Pancreas (tissue), 10 donors: ENCODE results near the gene ACTG1. TPM values are rescaled to one million over a fixed set of nuclear protein-coding genes. Genes with fewer than 3 reads are reported as not detected.
A peak's percentile ranks its signal among the peaks of the same experiment; 100 is the strongest.

ENCODE experiments used
- ATAC-seq, 4 donors: fragments of 200-7000 bp; cut with Tn5 transposase; one replicate each; pipeline versions ENCODE4 v1.8.0 to v1.9.1; 2020; ENCODE audit warnings: mild to moderate bottlenecking in 4 of 4, moderate library complexity in 4 of 4
- DNase-seq, 6 donors: peaks; one replicate each; pipeline ENCODE4 v3.0.0-alpha.2; 2020
- FAIRE-seq: peaks from 2 replicates; lab custom pipeline; 2012; peaks lifted over from hg19 to GRCh38; lab: Jason Lieb, UNC
- H3K27ac ChIP-seq, 4 donors: fragments of 200-600 bp; sonication (generic); 1 replicate in 3 of 4; 2 replicates in 1 of 4; pipeline versions ENCODE4 v1.5.0 to v1.8.0; 2020
- H3K27me3 ChIP-seq, 4 donors: fragments of 200-600 bp; one replicate each; pipeline ENCODE4 v1.8.0; 2021
- H3K36me3 ChIP-seq, 3 donors: fragments of 200-600 bp; sonication (generic) in 1 of 3; one replicate each; pipeline versions ENCODE4 v1.5.0 to v1.8.0; 2020 to 2021
- H3K4me1 ChIP-seq, 3 donors: fragments of 200-600 bp; one replicate each; pipeline ENCODE4 v1.8.0; 2021
- H3K4me3 ChIP-seq, 4 donors: fragments of 200-600 bp; sonication (generic) in 2 of 4; one replicate each; pipeline versions ENCODE4 v1.5.0 to v1.8.0; 2020 to 2021
- H3K9me3 ChIP-seq, 4 donors: fragments of 200-600 bp; one replicate each; pipeline ENCODE4 v1.8.0; 2021
- CTCF ChIP-seq, 4 donors: fragments of 200-600 bp; sonication (generic) in 3 of 4; IDR thresholded peaks; one replicate each; pipeline versions ENCODE4 v1.5.0 to v1.8.0; 2021; ENCODE audit warnings: antibody characterized with exemption in 4 of 4
- WGBS, 2 donors: extraction: QIAGEN DNeasy Blood & Tissue Kit; methylation state at CpG; one replicate each; pipeline ENCODE4 v1.1.7; 2013; 5-methylcytosine and 5-hydroxymethylcytosine counted together
- intact Hi-C, 3 donors: fragments of 100-400 bp; cut with DNase I; formaldehyde crosslinking; loops; one replicate each; pipeline versions ENCODE4 v1.11.1 to v1.14.2; 2022
- polyA plus RNA-seq, 2 donors: library from polyadenylated mRNA; stranded (reverse); fragments of 200-250 nt; gene quantifications; one replicate each; pipeline ENCODE4 v1.2.3, GENCODE V29; 2013
- total RNA-seq, 6 donors: library from RNA; stranded (reverse); fragmentation: NEBNext Ultra II Directional in 4 of 6; extraction: Animal tissue kit (Norgen Biotek cat#: 25700) in 4 of 6; gene quantifications; one replicate each; pipeline versions ENCODE4 v1.2.1 to v1.2.4, GENCODE V29; 2021 to 2023
- donor health status: healthy with polysubstance abuse.
- donor health status: DM: no; HTN: no; CAD: no; lungs with moderate emphysema.
- donor health status: DM: no; HTN: no; CAD: no.
- donor health status: control.
- donor health status: control.
- donor health status: Bipolar disorder and iron deficiency.
- donor health status: DM: yes; HTN: yes; CAD: no.
- donor health status: DM: no; HTN: no; CAD: no.
- donor health status: DM: no; HTN: no; CAD: no.
- donor health status: DM: yes; HTN: yes; CAD: no.

The ACTG1 gene
- total and polyA plus RNA-seq, 8 donors: 889 to 2,872 (median 1,674) TPM

GRCh38 chr17:81553018-81553615 lies 40.5 kb upstream of the ACTG1 start:
- Histone ChIP-seq H3K27me3 (no peaks in the 10 kb centered on the region), H3K27ac (peak overlapping the region; percentile 36 to 81 (median 72)), H3K36me3 (peaks cover 0 to 6% (median 2%) of the 10 kb centered on the region in 3 donors), H3K9me3 (no peaks in the 10 kb centered on the region), H3K4me1 (peaks cover 0 to 12% (median 6%) of the 10 kb centered on the region in 3 donors), H3K4me3 (peak overlapping the region; percentile 89 to 99 (median 94))
- FAIRE-seq (no peak), DNase-seq (peak in 5 of 6 donors; percentile 64 to 84 (median 74)), ATAC-seq (peak; percentile 59 to 76 (median 71))
- TF ChIP-seq CTCF (IDR thresholded peaks at IDR 0.05): no peak
- intact Hi-C loops: no loop called here
- WGBS, 2 donors: 1% methylated on average over 18 to 19 of the region's 19 CpGs

GRCh38 chr17:81552244-81553017 lies 39.8 kb upstream of the ACTG1 start, which contains the start of gene FAAP100:
TSS of gene FAAP100 (minus strand) at chr17:81552353. CDS start at chr17:81552330, 23 bp downstream.
- intact Hi-C loops: no loop called here
- TF ChIP-seq CTCF (IDR thresholded peaks at IDR 0.05): no peak
- peak within 1 kb of the TSS; percentile 36 to 81 (median 72) for H3K27ac ChIP-seq
- ATAC-seq (peak; percentile 75 to 86 (median 82)), DNase-seq (peak; percentile 75 to 93 (median 84)), FAIRE-seq (no peak)
- peaks cover 0 to 12% (median 6%) of the 10 kb centered on the region in 3 donors for H3K4me1 ChIP-seq
- H3K4me3 ChIP-seq: peak within 1 kb of the TSS; percentile 89 to 99 (median 94)
- H3K27me3 ChIP-seq: no peaks in the 10 kb centered on the region
- 0% methylated on average over 46 to 85 of the region's 85 CpGs for WGBS, 2 donors
- no peaks in the 10 kb centered on the region for H3K9me3 ChIP-seq
- H3K36me3 ChIP-seq: no peaks in the 10 kb centered on the region

- DNase-seq (peak; percentile 52 to 84 (median 62)), ATAC-seq (peak; percentile 3 to 40 (median 10)), FAIRE-seq (no peak)
- WGBS, 2 donors: 0 to 1% methylated on average over 56 to 69 of the region's 69 CpGs
- Histone ChIP-seq H3K4me3 (peak overlapping the region; percentile 89 to 99 (median 94)), H3K9me3 (no peaks in the 10 kb centered on the region), H3K27me3 (no peaks in the 10 kb centered on the region), H3K36me3 (peaks cover 0 to 8% (median under 1%) of the 10 kb centered on the region in 3 donors), H3K27ac (peak overlapping the region; percentile 36 to 81 (median 72)), H3K4me1 (peaks cover 0 to 12% (median 6%) of the 10 kb centered on the region in 3 donors)
- intact Hi-C loops: no loop called here
- TF ChIP-seq CTCF (IDR thresholded peaks at IDR 0.05): no peak
Observed at GRCh38 chr17:81551458-81552243, 39.1 kb upstream of the ACTG1 start.

- DNase-seq: peak in 5 of 6 donors; percentile 24 to 80 (median 55)
- WGBS, 2 donors: 67 to 69% methylated on average over 27 of the region's 27 CpGs
- Histone ChIP-seq H3K9me3 (no peaks in the 10 kb centered on the region), H3K27me3 (no peaks in the 10 kb centered on the region), H3K36me3 (peaks cover 0 to 14% (median 7%) of the 10 kb centered on the region in 3 donors), H3K27ac (no peak overlapping the region), H3K4me3 (peak overlapping the region; percentile 89 to 99 (median 94)), H3K4me1 (peaks cover 0 to 12% (median 6%) of the 10 kb centered on the region in 3 donors)
- no peak for TF ChIP-seq CTCF (IDR thresholded peaks at IDR 0.05)
- no peak for FAIRE-seq
- no peak for ATAC-seq
- intact Hi-C loops: no loop called here
Observed at GRCh38 chr17:81550830-81551457, 38.3 kb upstream of the ACTG1 start.
